SH-SY5Y (cell line): ENCODE data around the gene AK1.

ENCODE experiments used
- GATA2 ChIP-seq: IDR thresholded peaks from 2 replicates; pipeline ENCODE4 v1.6.1; 2011; ENCODE audit warnings: mild to moderate bottlenecking, low read depth, low read length
- GATA3 ChIP-seq: IDR thresholded peaks from 2 replicates; pipeline ENCODE4 v1.6.1; 2011; ENCODE audit warnings: low read depth, mild to moderate bottlenecking, low read length, moderate library complexity

DNA sequence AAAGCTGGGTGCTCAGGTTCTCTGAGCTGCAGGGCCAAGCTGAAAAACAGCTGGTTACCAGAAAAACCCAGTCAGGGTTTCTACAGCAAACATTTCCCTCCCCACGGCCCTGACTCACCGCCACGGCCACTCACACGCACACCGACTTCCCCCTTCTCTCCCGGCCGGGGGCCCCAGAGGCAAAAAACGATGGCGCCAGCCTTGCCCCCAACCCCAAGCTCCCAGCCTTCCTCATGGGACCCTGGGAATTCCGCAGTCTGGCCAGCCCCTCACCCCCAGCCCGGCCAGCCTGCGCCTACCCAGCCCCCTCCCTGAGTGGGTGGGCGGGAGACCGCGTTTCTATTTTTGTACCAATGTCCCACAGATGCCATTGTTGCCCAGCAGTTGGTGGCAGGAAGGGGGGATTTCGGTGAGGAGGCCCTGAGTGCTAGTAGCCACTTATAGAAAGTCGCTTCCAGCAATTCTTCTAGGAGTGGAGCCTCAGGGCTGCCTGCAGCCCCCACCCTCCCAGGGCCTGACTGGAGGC lies 41.4 kb downstream of the AK1 start:
- TF ChIP-seq GATA2 (no peak), GATA3 (no peak)
